ENCODE data around the gene ZNF304. TPM values are rescaled to one million over a fixed set of nuclear protein-coding genes. Genes with fewer than 3 reads are reported as not detected.
A peak's percentile ranks its signal among the peaks of the same experiment; 100 is the strongest.

The ZNF304 gene
- total and polyA plus RNA-seq, 9 of the 15 experiments (the other 6 are each of a cell fraction or from before 2014, with no cell fraction given) = 0.82 to 5.5 (median 3.6) TPM

DNA sequence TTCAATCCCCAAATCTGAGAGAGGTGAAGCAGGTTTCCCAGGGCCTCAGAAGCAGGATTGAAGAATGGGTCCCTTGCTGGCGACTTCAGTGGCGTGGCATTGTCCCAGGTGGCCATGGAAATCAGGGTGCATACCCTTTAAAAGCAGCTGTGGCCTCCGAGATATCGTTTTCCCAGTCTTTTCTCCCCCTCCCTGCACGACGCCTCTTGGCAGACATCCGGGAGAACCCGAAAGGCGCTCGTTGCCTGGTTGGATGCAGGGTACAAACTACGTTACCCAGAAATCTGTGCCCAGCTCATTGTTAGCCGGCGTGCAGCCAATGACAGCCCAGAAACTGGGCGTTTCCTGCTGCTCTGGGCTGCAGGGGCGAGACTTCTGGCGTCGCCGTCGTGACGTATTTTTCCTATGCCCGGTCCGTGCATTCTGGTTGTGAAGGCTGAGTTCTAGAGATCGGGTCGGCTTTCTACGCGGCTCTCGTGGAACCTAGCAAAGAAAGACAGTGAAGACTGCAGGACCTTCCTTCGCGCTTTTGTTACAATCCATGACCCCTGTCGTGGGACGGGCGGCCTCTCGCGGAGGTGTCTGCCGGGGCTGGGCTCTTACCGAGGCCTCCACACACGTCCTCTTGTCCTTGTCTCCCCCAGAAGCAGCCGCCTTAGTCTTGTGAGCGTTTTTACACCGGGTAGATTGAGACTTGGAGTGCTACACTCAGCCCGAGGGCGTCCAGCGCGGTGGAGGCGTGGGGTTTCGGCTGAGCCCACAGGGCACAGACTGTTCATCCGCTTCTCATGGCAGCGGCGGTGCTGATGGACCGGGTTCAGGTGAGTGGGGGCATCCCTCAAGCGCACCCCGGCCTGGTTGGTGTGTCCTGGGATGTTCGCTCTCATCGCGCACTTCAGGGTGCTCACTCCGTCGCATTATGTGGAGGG, at the start of gene ZNF304 (continued):
- TF ChIP-seq, protein P1, sequence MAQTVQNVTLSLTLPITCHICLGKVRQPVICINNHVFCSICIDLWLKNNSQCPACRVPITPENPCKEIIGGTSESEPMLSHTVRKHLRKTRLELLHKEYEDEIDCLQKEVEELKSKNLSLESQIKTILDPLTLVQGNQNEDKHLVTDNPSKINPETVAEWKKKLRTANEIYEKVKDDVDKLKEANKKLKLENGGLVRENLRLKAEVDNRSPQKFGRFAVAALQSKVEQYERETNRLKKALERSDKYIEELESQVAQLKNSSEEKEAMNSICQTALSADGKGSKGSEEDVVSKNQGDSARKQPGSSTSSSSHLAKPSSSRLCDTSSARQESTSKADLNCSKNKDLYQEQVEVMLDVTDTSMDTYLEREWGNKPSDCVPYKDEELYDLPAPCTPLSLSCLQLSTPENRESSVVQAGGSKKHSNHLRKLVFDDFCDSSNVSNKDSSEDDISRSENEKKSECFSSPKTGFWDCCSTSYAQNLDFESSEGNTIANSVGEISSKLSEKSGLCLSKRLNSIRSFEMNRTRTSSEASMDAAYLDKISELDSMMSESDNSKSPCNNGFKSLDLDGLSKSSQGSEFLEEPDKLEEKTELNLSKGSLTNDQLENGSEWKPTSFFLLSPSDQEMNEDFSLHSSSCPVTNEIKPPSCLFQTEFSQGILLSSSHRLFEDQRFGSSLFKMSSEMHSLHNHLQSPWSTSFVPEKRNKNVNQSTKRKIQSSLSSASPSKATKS (CRISPR knock-in tag; IDR thresholded peaks at IDR 0.05) = no peak
- peak; percentile 65 for TF ChIP-seq PRDM10 (IDR thresholded peaks at IDR 0.05; ENCODE audit: partially characterized antibody)
- TF ChIP-seq, protein P2, sequence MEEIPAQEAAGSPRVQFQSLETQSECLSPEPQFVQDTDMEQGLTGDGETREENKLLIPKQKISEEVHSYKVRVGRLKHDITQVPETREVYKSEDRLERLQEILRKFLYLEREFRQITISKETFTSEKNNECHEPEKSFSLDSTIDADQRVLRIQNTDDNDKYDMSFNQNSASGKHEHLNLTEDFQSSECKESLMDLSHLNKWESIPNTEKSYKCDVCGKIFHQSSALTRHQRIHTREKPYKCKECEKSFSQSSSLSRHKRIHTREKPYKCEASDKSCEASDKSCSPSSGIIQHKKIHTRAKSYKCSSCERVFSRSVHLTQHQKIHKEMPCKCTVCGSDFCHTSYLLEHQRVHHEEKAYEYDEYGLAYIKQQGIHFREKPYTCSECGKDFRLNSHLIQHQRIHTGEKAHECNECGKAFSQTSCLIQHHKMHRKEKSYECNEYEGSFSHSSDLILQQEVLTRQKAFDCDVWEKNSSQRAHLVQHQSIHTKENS (CRISPR knock-in tag; IDR thresholded peaks at IDR 0.05) = no peak
- TF ChIP-seq, protein P3, sequence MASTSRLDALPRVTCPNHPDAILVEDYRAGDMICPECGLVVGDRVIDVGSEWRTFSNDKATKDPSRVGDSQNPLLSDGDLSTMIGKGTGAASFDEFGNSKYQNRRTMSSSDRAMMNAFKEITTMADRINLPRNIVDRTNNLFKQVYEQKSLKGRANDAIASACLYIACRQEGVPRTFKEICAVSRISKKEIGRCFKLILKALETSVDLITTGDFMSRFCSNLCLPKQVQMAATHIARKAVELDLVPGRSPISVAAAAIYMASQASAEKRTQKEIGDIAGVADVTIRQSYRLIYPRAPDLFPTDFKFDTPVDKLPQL (IDR thresholded peaks at IDR 0.05; ENCODE audit: extremely low read depth, insufficient read length) = no peak
- TF ChIP-seq GATA2 (CRISPR knock-in tag; IDR thresholded peaks at IDR 0.05) = no peak
- no peak for TF ChIP-seq SRSF9 (IDR thresholded peaks at IDR 0.05; ENCODE audit: borderline replicate concordance, low read depth, low read length)
- TF ChIP-seq, protein P4, sequence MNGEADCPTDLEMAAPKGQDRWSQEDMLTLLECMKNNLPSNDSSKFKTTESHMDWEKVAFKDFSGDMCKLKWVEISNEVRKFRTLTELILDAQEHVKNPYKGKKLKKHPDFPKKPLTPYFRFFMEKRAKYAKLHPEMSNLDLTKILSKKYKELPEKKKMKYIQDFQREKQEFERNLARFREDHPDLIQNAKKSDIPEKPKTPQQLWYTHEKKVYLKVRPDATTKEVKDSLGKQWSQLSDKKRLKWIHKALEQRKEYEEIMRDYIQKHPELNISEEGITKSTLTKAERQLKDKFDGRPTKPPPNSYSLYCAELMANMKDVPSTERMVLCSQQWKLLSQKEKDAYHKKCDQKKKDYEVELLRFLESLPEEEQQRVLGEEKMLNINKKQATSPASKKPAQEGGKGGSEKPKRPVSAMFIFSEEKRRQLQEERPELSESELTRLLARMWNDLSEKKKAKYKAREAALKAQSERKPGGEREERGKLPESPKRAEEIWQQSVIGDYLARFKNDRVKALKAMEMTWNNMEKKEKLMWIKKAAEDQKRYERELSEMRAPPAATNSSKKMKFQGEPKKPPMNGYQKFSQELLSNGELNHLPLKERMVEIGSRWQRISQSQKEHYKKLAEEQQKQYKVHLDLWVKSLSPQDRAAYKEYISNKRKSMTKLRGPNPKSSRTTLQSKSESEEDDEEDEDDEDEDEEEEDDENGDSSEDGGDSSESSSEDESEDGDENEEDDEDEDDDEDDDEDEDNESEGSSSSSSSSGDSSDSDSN (IDR thresholded peaks at IDR 0.05; ENCODE audit: borderline replicate concordance in 1 of 2, low read depth in 2 of 2, low read length in 2 of 2) = no peak
- TF ChIP-seq ZNF584 (CRISPR knock-in tag; IDR thresholded peaks at IDR 0.05; ENCODE audit: low read depth) = no peak
- no peak for TF ChIP-seq ZNF263 (CRISPR knock-in tag; IDR thresholded peaks at IDR 0.05; ENCODE audit: borderline replicate concordance)
